HG03565 (cell line): ENCODE data around the gene GSTA3.
"Not testable (repeated sequence)": the region's sequence is repeated elsewhere in the genome, so short reads cannot be mapped to it uniquely, and the experiment has no call there.

ENCODE experiments used
- ATAC-seq: cut with Tn5 transposase; IDR thresholded peaks from one replicate; pipeline ENCODE4 v1.9.1; 2021; ENCODE audit warnings: mild to moderate bottlenecking, moderate library complexity; ENCODE audit not compliant: unreplicated experiment

Gene GSTA3

GRCh38 chr6:52870335-52871091, 39.0 kb downstream of the GSTA3 start:
- not testable (repeated sequence) for ATAC-seq

- not testable (repeated sequence) for ATAC-seq
These were observed 40.6 kb downstream of the GSTA3 start for GRCh38 chr6:52868899-52869298.

- no peak for ATAC-seq
These were observed 41.3 kb downstream of the GSTA3 start for GRCh38 chr6:52868240-52868639.

GRCh38 chr6:52861151-52861550, 48.3 kb downstream of the GSTA3 start:
- not testable (repeated sequence) for ATAC-seq

- ATAC-seq: no peak
These were observed 51.1 kb downstream of the GSTA3 start for GRCh38 chr6:52858416-52858815.

- ATAC-seq: not testable (repeated sequence)
These were observed 53.4 kb downstream of the GSTA3 start for GRCh38 chr6:52856137-52856536.

- no peak for ATAC-seq
These were observed 60.4 kb downstream of the GSTA3 start for GRCh38 chr6:52849137-52849536.
